Measurements from ENCODE around the gene ILRUN.

DNA sequence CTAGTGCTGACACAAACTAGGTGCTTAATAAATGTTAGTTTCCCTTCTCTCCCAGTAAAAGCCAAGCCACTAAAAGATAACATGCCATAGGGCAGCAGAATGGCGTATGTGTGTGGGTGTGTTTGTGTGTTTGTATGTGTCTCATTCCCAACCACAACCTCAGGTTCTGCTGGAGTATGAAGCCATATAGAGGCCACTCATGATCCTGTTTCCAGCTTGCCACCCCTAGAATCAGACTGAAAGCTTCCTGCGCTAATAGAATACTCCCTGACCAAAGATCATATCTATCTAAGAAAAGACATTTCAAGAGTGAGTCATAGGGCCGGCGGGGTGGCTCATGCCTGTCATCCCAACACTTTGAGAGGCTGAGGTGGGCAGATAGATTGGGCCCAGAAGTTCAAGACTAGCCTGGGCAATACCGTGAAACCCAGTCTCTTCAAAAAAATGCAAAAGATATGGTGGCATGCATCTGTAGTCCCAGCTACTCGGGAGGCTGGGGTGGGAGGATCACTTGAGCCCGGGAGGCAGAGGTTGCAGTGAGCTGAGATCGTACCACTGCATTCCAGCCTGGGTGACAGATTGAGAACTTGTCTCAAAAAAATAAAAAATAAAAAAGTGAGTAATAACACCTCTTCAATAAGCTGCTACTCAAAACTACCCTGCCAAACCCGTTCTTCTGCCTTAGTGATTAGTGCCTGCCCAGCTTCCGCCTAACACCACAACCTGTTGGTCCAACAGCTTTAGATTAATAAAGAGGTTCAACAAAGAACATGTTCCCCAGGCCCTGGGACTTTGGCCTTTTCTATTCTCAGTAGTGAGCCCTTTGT lies 48.9 kb upstream of the ILRUN start:
- TF ChIP-seq POLR2AphosphoS5 (IDR thresholded peaks at IDR 0.05; ENCODE audit: low read depth, low read length), result no peak
- no peak for TF ChIP-seq TAF1 (IDR thresholded peaks at IDR 0.05; ENCODE audit: borderline replicate concordance, insufficient read depth, low read length)
- TF ChIP-seq, protein P1, sequence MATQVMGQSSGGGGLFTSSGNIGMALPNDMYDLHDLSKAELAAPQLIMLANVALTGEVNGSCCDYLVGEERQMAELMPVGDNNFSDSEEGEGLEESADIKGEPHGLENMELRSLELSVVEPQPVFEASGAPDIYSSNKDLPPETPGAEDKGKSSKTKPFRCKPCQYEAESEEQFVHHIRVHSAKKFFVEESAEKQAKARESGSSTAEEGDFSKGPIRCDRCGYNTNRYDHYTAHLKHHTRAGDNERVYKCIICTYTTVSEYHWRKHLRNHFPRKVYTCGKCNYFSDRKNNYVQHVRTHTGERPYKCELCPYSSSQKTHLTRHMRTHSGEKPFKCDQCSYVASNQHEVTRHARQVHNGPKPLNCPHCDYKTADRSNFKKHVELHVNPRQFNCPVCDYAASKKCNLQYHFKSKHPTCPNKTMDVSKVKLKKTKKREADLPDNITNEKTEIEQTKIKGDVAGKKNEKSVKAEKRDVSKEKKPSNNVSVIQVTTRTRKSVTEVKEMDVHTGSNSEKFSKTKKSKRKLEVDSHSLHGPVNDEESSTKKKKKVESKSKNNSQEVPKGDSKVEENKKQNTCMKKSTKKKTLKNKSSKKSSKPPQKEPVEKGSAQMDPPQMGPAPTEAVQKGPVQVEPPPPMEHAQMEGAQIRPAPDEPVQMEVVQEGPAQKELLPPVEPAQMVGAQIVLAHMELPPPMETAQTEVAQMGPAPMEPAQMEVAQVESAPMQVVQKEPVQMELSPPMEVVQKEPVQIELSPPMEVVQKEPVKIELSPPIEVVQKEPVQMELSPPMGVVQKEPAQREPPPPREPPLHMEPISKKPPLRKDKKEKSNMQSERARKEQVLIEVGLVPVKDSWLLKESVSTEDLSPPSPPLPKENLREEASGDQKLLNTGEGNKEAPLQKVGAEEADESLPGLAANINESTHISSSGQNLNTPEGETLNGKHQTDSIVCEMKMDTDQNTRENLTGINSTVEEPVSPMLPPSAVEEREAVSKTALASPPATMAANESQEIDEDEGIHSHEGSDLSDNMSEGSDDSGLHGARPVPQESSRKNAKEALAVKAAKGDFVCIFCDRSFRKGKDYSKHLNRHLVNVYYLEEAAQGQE (IDR thresholded peaks at IDR 0.05; ENCODE audit: insufficient read depth in 1 of 2, low read depth in 2 of 2, low read length in 2 of 2), result no peak
- no peak for TF ChIP-seq SIN3A (IDR thresholded peaks at IDR 0.05; ENCODE audit: borderline replicate concordance, insufficient read depth, low read length)
- TF ChIP-seq FOXP2 (optimal IDR thresholded peaks at IDR 0.05; ENCODE audit: borderline replicate concordance, extremely low read depth, extremely low read length, insufficient read depth), result no peak
